Keratinocyte (primary cell): Measurements from ENCODE around the gene COL6A1. TPM values are rescaled to one million over a fixed set of nuclear protein-coding genes. Genes with fewer than 3 reads are reported as not detected.

Experiments
- DNase-seq: peaks from one replicate; pipeline ENCODE4 v3.0.0-alpha.2; 2011; ENCODE audit warnings: low read depth, missing footprints, low spot score
- FAIRE-seq: peaks from 2 replicates; lab custom pipeline; 2011; peaks lifted over from hg19 to GRCh38; lab: Jason Lieb, UNC
- H2AFZ ChIP-seq: 2 replicates; pipeline ENCODE4 v1.6.0; 2012; ENCODE audit warnings: low read length, control low read depth, inconsistent platforms; ENCODE audit not compliant: control insufficient read depth
- H3K27ac ChIP-seq: 2 replicates; pipeline ENCODE4 v1.5.1; 2011; ENCODE audit warnings: low read length; ENCODE audit not compliant: control insufficient read depth, insufficient read depth
- H3K27me3 ChIP-seq: 3 replicates; pipeline ENCODE4 v1.6.0; 2011; ENCODE audit warnings: low read length; ENCODE audit not compliant: control insufficient read depth, insufficient read depth; ENCODE audit errors: extremely low read depth
- H3K36me3 ChIP-seq, 2 experiments: 2 replicates in 1 of 2; 3 replicates in 1 of 2; pipeline ENCODE4 v1.5.1; 2011; ENCODE audit warnings: low read length in 2 of 2, mild to moderate bottlenecking in 1 of 2; ENCODE audit not compliant: control insufficient read depth in 2 of 2, insufficient read depth in 2 of 2; ENCODE audit errors: extremely low read depth in 1 of 2
- H3K4me1 ChIP-seq: 3 replicates; pipeline ENCODE4 v1.5.1; 2011; ENCODE audit warnings: low read length; ENCODE audit not compliant: control insufficient read depth, insufficient read depth; ENCODE audit errors: extremely low read depth
- H3K4me2 ChIP-seq: 3 replicates; pipeline ENCODE4 v1.6.0; 2011; ENCODE audit warnings: low read depth, low read length; ENCODE audit not compliant: control insufficient read depth, insufficient read depth; ENCODE audit errors: extremely low read depth
- H3K4me3 ChIP-seq, 3 experiments: fragments of 200-600 bp in 1 of 3; sonication (generic) in 1 of 3; 2 replicates in 2 of 3; 3 replicates in 1 of 3; pipeline ENCODE4 v1.5.1; 2011 to 2016; ENCODE audit warnings: low read length in 3 of 3, mild to moderate bottlenecking in 3 of 3, control low read depth in 2 of 3, inconsistent platforms in 1 of 3, low read depth in 1 of 3, mixed read lengths in 1 of 3, mixed run types in 1 of 3, moderate library complexity in 1 of 3; ENCODE audit not compliant: control insufficient read depth in 2 of 3, insufficient read depth in 2 of 3; ENCODE audit errors: extremely low read depth in 1 of 3
- H3K79me2 ChIP-seq: 2 replicates; pipeline ENCODE4 v1.6.0; 2012; ENCODE audit warnings: low read length; ENCODE audit not compliant: control insufficient read depth, insufficient read depth
- H3K9ac ChIP-seq: 3 replicates; pipeline ENCODE4 v1.6.0; 2011; ENCODE audit warnings: low read length; ENCODE audit not compliant: control insufficient read depth, insufficient read depth; ENCODE audit errors: extremely low read depth
- H3K9me1 ChIP-seq: 3 replicates; pipeline ENCODE4 v1.6.0; 2011; ENCODE audit warnings: low read length; ENCODE audit not compliant: control insufficient read depth, insufficient read depth; ENCODE audit errors: extremely low read depth
- H3K9me3 ChIP-seq: 2 replicates; pipeline ENCODE4 v1.5.1; 2012; ENCODE audit warnings: low read depth, low read length; ENCODE audit not compliant: control insufficient read depth
- H4K20me1 ChIP-seq: 3 replicates; pipeline ENCODE4 v1.6.0; 2011; ENCODE audit warnings: low read length; ENCODE audit not compliant: control insufficient read depth, insufficient read depth; ENCODE audit errors: extremely low read depth
- CTCF ChIP-seq, 3 experiments: IDR thresholded peaks in 1 of 3; conservative IDR thresholded peaks in 1 of 3; optimal IDR thresholded peaks in 1 of 3; 2 replicates in 2 of 3; 3 replicates in 1 of 3; pipeline versions ENCODE3 to v1.5.1; 2011; ENCODE audit warnings: low read length in 3 of 3, mild to moderate bottlenecking in 3 of 3, moderate library complexity in 2 of 3, control low read depth in 1 of 3, inconsistent platforms in 1 of 3; ENCODE audit not compliant: insufficient read depth in 2 of 3; ENCODE audit errors: extremely low read depth in 1 of 3
- EZH2 ChIP-seq: IDR thresholded peaks from one replicate; pipeline ENCODE4 v1.6.1; 2012; ENCODE audit warnings: inconsistent platforms, mild to moderate bottlenecking, low read length, moderate library complexity
- dilution Hi-C: fragments of 300-500 bp; cut with MboI; formaldehyde crosslinking; loops from one replicate; pipeline ENCODE4 v1.7.0; 2020; ENCODE audit warnings: low sequenced_read_pairs; ENCODE audit not compliant: extremely low pct_ligation_motif_present
- polyA plus RNA-seq, 5 experiments: library from polyadenylated mRNA; depleted of rRNA in 3 of 5; stranded (reverse) in 3 of 5; stranded (forward) in 1 of 5; unstranded in 1 of 5; fragments of >200 nt; gene quantifications; 1 replicate in 1 of 5; 2 replicates in 3 of 5; 3 replicates in 1 of 5; pipeline versions ENCODE4 v1.2.1 to v1.2.3, GENCODE V29; 2011 to 2012; ENCODE audit warnings: missing spikeins in 2 of 5, low read depth in 1 of 5, low replicate concordance in 1 of 5

COL6A1 gene
- polyA plus RNA-seq, 1 donor (not counting 4 experiments of a cell fraction or from before 2014, with no cell fraction given), result 2.5 TPM

- H3K27me3 ChIP-seq, result peaks cover 17% of the 10 kb centered on the region
- H3K27ac ChIP-seq, result no peak overlapping the region
- DNase-seq (no peak), FAIRE-seq (no peak)
- no peak overlapping the region for H2AFZ ChIP-seq
- H3K9me3 ChIP-seq, result no peaks in the 10 kb centered on the region
- no peaks in the 10 kb centered on the region for H3K9me1 ChIP-seq
- no peak overlapping the region for H3K4me2 ChIP-seq
- dilution Hi-C loops, result no loop called here
- no peaks in the 10 kb centered on the region for H3K79me2 ChIP-seq
- TF ChIP-seq EZH2, result no peak
- no peak overlapping the region for H3K4me3 ChIP-seq
- H4K20me1 ChIP-seq, result no peaks in the 10 kb centered on the region
- peaks cover 19% of the 10 kb centered on the region for H3K4me1 ChIP-seq
- no peak overlapping the region for H3K9ac ChIP-seq
- H3K36me3 ChIP-seq, result no peaks in the 10 kb centered on the region
Observed at GRCh38 chr21:45954921-45955320, 26.6 kb upstream of the COL6A1 start.

GRCh38 chr21:45957551-45957950, 24.0 kb upstream of the COL6A1 start:
- no peak overlapping the region for H3K4me2 ChIP-seq
- no peaks in the 10 kb centered on the region for H3K9me1 ChIP-seq
- DNase-seq, result no peak
- no peak for TF ChIP-seq EZH2
- TF ChIP-seq CTCF (optimal IDR thresholded peaks at IDR 0.05 in 1 of 3, IDR thresholded peaks at IDR 0.05 in 1 of 3, conservative IDR thresholded peaks at IDR 0.05 in 1 of 3; ENCODE audit: extremely low read depth in 1 of 3, insufficient read depth in 2 of 3, low read length in 3 of 3), result no peak
- FAIRE-seq, result no peak
- no peak overlapping the region for H3K27ac ChIP-seq
- no peak overlapping the region for H2AFZ ChIP-seq
- H3K79me2 ChIP-seq, result no peaks in the 10 kb centered on the region
- H4K20me1 ChIP-seq, result no peaks in the 10 kb centered on the region
- peaks cover 7% of the 10 kb centered on the region for H3K27me3 ChIP-seq
- no peak overlapping the region for H3K4me3 ChIP-seq
- H3K9ac ChIP-seq, result no peak overlapping the region
- H3K4me1 ChIP-seq, result peaks cover 8% of the 10 kb centered on the region
- no peaks in the 10 kb centered on the region for H3K36me3 ChIP-seq
- no peaks in the 10 kb centered on the region for H3K9me3 ChIP-seq
- dilution Hi-C loops, result no loop called here

GRCh38 chr21:45957981-45958600, 23.5 kb upstream of the COL6A1 start:
- dilution Hi-C loops, result no loop called here
- FAIRE-seq, result no peak
- H3K4me2 ChIP-seq, result no peak overlapping the region

More at GRCh38 chr21:45957981-45958600, 23.5 kb upstream of the COL6A1 start:
- no peak overlapping the region for H3K4me3 ChIP-seq
- H3K9me1 ChIP-seq, result no peaks in the 10 kb centered on the region
- peaks cover 8% of the 10 kb centered on the region for H3K4me1 ChIP-seq
- no peaks in the 10 kb centered on the region for H3K9me3 ChIP-seq
- no peaks in the 10 kb centered on the region for H3K79me2 ChIP-seq
- no peak overlapping the region for H2AFZ ChIP-seq
- no peak for DNase-seq
- H3K27ac ChIP-seq, result no peak overlapping the region
- no peaks in the 10 kb centered on the region for H3K36me3 ChIP-seq
- H4K20me1 ChIP-seq, result no peaks in the 10 kb centered on the region
- no peak overlapping the region for H3K9ac ChIP-seq
- TF ChIP-seq CTCF (optimal IDR thresholded peaks at IDR 0.05 in 1 of 3, IDR thresholded peaks at IDR 0.05 in 1 of 3, conservative IDR thresholded peaks at IDR 0.05 in 1 of 3; ENCODE audit: extremely low read depth in 1 of 3, insufficient read depth in 2 of 3, low read length in 3 of 3) (no peak), EZH2 (no peak)
- peaks cover 7% of the 10 kb centered on the region for H3K27me3 ChIP-seq
